ENCODE results near the gene OARD1.

OARD1 gene

GRCh38 chr6:41047745-41048732, 24.1 kb downstream of the OARD1 start:
- no peak for DNase-seq (ENCODE audit: low read depth, low spot score)

- no peak for DNase-seq (ENCODE audit: low read depth, low spot score)
Observed at GRCh38 chr6:41047306-41047705, 24.9 kb downstream of the OARD1 start.

GRCh38 chr6:41046084-41046483, 26.1 kb downstream of the OARD1 start:
- DNase-seq (ENCODE audit: low read depth, low spot score) = no peak

GRCh38 chr6:41045664-41046063, 26.5 kb downstream of the OARD1 start:
- no peak for DNase-seq (ENCODE audit: low read depth, low spot score)

- no peak for DNase-seq (ENCODE audit: low read depth, low spot score)
Observed at GRCh38 chr6:41043151-41043550, 29.0 kb downstream of the OARD1 start.

GRCh38 chr6:41042226-41043055, 29.7 kb downstream of the OARD1 start, which contains the start of gene TSPO2:
Gene TSPO2, plus strand, starts transcription at chr6:41042467. Its CDS starts 519 bp downstream, at chr6:41042986.
- no peak for DNase-seq (ENCODE audit: low read depth, low spot score)

- no peak for DNase-seq (ENCODE audit: low read depth, low spot score)
Observed at GRCh38 chr6:41040940-41041536, 31.1 kb downstream of the OARD1 start.

GRCh38 chr6:41040101-41040939, 31.8 kb downstream of the OARD1 start:
- DNase-seq (ENCODE audit: low read depth, low spot score) = no peak

GRCh38 chr6:41039060-41039998, 32.8 kb downstream of the OARD1 start, which contains the start of gene UNC5CL:
Gene UNC5CL, minus strand, starts transcription at chr6:41039221. Its CDS starts 4,147 bp downstream, at chr6:41035074.
- peak; percentile 72 for DNase-seq (ENCODE audit: low read depth, low spot score)

- no peak for DNase-seq (ENCODE audit: low read depth, low spot score)
Observed at GRCh38 chr6:41038205-41038604, 34.0 kb downstream of the OARD1 start.

- no peak for DNase-seq (ENCODE audit: low read depth, low spot score)
Observed at GRCh38 chr6:41037107-41037900, 34.9 kb downstream of the OARD1 start.

GRCh38 chr6:41036601-41037000, 35.6 kb downstream of the OARD1 start:
- DNase-seq (ENCODE audit: low read depth, low spot score) = no peak

- DNase-seq (ENCODE audit: low read depth, low spot score) = no peak
Observed at GRCh38 chr6:41036186-41036585, 36.0 kb downstream of the OARD1 start.

GRCh38 chr6:41033776-41034175, 38.4 kb downstream of the OARD1 start:
- DNase-seq (ENCODE audit: low read depth, low spot score) = no peak

- DNase-seq (ENCODE audit: low read depth, low spot score) = no peak
Observed at GRCh38 chr6:41032830-41033229, 39.3 kb downstream of the OARD1 start.

GRCh38 chr6:41028561-41029412, 43.4 kb downstream of the OARD1 start:
- DNase-seq (ENCODE audit: low read depth, low spot score) = peak; percentile 90

- DNase-seq (ENCODE audit: low read depth, low spot score) = peak; percentile 96
Observed at GRCh38 chr6:41027799-41028560, 44.2 kb downstream of the OARD1 start.
